ENCODE data around the gene NDEL1. TPM values are rescaled to one million over a fixed set of nuclear protein-coding genes. Genes with fewer than 3 reads are reported as not detected.
A peak's percentile ranks its signal among the peaks of the same experiment; 100 is the strongest.

NDEL1 gene
- total and polyA plus RNA-seq, 7 donors, result 24.6 to 79.2 (median 37.7) TPM

DNA sequence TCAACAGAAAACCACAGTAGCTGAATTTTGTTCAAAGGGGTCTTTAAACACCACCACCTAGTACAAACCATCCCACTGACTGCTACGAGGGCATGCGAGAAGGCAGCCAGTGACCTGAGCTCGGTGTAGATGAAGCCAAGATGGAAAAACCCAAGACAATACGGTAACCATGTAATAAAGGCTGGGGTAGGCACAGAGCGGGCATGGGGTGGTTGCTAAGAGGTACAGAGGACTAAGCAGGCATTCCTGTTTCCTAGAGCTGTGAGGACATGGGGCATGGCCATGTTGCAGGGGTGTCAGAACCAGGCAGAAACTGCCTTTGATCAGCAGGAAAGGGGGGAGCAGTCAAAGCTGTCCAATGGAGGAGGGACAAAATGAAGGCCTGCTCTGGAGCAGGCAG, 52.1 kb downstream of the NDEL1 start:
- Histone ChIP-seq H3K9me3 (no peaks in the 10 kb centered on the region), H3K36me3 (ENCODE audit: insufficient read depth in 1 of 2, low read depth in 1 of 2) (peaks cover 0 to 16% of the 10 kb centered on the region in 2 donors), H3K4me1 (no peaks in the 10 kb centered on the region), H3K27me3 (ENCODE audit: insufficient read depth in 3 of 3, low read length in 2 of 3) (no peaks in the 10 kb centered on the region), H3K27ac (no peak overlapping the region), H3K4me3 (no peak overlapping the region)
- no peak for DNase-seq
- no peak for ATAC-seq
- TF ChIP-seq, protein P1, sequence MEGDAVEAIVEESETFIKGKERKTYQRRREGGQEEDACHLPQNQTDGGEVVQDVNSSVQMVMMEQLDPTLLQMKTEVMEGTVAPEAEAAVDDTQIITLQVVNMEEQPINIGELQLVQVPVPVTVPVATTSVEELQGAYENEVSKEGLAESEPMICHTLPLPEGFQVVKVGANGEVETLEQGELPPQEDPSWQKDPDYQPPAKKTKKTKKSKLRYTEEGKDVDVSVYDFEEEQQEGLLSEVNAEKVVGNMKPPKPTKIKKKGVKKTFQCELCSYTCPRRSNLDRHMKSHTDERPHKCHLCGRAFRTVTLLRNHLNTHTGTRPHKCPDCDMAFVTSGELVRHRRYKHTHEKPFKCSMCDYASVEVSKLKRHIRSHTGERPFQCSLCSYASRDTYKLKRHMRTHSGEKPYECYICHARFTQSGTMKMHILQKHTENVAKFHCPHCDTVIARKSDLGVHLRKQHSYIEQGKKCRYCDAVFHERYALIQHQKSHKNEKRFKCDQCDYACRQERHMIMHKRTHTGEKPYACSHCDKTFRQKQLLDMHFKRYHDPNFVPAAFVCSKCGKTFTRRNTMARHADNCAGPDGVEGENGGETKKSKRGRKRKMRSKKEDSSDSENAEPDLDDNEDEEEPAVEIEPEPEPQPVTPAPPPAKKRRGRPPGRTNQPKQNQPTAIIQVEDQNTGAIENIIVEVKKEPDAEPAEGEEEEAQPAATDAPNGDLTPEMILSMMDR (IDR thresholded peaks at IDR 0.05), result no peak
- 95 to 98% (median 98%) methylated on average over 5 of the region's 5 CpGs for WGBS, 3 donors
- intact Hi-C loops (cut with DNase I), result no loop called here

DNA sequence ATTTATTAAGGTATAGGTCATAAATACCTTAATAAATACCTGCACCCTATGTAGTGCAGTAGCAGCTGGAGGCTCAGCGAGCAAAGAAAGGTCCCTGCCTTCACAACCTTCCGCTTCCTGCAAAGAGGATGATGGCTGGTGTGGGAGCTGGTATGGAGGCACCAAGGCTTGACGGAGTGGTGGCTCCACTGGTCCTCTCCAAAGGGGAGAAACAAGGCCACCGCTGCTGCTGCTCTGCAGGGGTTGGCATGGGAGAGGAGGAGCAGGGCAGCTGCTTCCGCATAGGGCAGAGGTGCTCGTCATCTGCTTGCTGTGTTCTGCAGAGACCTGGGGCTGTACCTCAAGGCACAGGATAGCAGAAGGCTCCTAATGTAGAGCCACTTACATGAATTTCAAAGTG, 52.8 kb downstream of the NDEL1 start:
- WGBS, 3 donors, result 91 to 94% (median 94%) methylated on average over 6 of the region's 6 CpGs
- intact Hi-C loops (cut with DNase I), result no loop called here
- Histone ChIP-seq H3K4me3 (no peak overlapping the region), H3K4me1 (no peaks in the 10 kb centered on the region), H3K27ac (no peak overlapping the region), H3K27me3 (ENCODE audit: insufficient read depth in 3 of 3, low read length in 2 of 3) (no peaks in the 10 kb centered on the region), H3K36me3 (ENCODE audit: insufficient read depth in 1 of 2, low read depth in 1 of 2) (peaks cover 0 to 19% of the 10 kb centered on the region in 2 donors), H3K9me3 (no peaks in the 10 kb centered on the region)
- ATAC-seq (no peak), DNase-seq (no peak)
- TF ChIP-seq, protein P1 (IDR thresholded peaks at IDR 0.05), result no peak

DNA sequence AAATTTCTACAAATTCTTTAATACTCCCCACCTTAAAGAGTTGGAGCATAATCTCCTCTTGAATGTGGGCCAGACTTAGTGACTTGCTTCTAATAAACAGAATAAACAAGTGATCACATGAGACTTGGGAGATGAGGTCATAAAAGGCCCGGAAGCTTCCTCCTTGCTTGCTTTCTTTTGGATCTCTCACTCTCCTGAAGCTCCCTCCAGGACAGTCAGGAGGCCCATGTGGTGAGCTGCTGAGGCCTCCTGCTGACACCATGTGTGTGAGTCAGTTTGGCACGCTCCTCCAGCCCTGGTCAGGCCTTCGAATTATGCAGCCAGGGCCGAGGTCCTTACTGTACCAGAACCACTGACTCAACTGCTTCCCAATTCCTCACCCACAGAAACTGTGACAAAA, 53.2 kb downstream of the NDEL1 start:
- peak; percentile 72 to 76 for DNase-seq
- intact Hi-C loops (cut with DNase I), result no loop called here
- no peaks in the 10 kb centered on the region for H3K4me1 ChIP-seq

DNA sequence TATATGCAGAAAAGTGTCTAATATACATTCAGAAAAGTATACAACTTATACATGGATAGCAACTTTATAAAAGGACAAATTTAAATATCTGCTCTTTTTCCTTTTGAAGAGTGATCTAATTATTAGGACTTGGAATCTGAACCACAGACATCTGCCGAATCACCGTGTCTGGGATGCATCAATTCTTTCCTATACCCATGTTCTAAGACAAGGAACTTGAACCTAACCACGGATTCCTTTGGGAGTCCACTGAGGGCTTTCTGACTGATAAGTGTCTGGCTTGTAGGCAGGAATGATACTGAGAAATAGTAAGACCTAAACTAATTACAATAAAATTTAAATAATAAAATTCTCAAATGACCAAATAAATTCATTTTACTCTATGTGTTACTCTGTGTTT, 54.2 kb downstream of the NDEL1 start:
- Histone ChIP-seq H3K4me1 (no peaks in the 10 kb centered on the region), H3K27me3 (ENCODE audit: insufficient read depth in 3 of 3, low read length in 2 of 3) (no peaks in the 10 kb centered on the region), H3K9me3 (no peaks in the 10 kb centered on the region), H3K4me3 (no peak overlapping the region), H3K27ac (no peak overlapping the region), H3K36me3 (ENCODE audit: insufficient read depth in 1 of 2, low read depth in 1 of 2) (peaks cover 0 to 19% of the 10 kb centered on the region in 2 donors)
- intact Hi-C loops (cut with DNase I), result no loop called here
- TF ChIP-seq, protein P1 (IDR thresholded peaks at IDR 0.05), result no peak
- 86 to 89% (median 87%) methylated on average over 3 of the region's 3 CpGs for WGBS, 3 donors
- ATAC-seq (no peak), DNase-seq (no peak)

More for the DNA sequence above, 53.2 kb downstream of the NDEL1 start:
- Histone ChIP-seq H3K9me3 (no peaks in the 10 kb centered on the region), H3K27me3 (ENCODE audit: insufficient read depth in 3 of 3, low read length in 2 of 3) (no peaks in the 10 kb centered on the region), H3K27ac (no peak overlapping the region), H3K36me3 (ENCODE audit: insufficient read depth in 1 of 2, low read depth in 1 of 2) (peaks cover 0 to 19% of the 10 kb centered on the region in 2 donors), H3K4me3 (no peak overlapping the region)
- 28 to 49% (median 34%) methylated on average over 4 of the region's 4 CpGs for WGBS, 3 donors
- TF ChIP-seq, protein P1 (IDR thresholded peaks at IDR 0.05), result no peak
- ATAC-seq, result peak; percentile 64 to 87 (median 68)
